Measurements from ENCODE around the gene KCTD10. TPM values are rescaled to one million over a fixed set of nuclear protein-coding genes. Genes with fewer than 3 reads are reported as not detected.
A peak's percentile ranks its signal among the peaks of the same experiment; 100 is the strongest.

KCTD10 gene
- total and polyA plus RNA-seq, 2 of the 13 experiments (the other 11 are each of a cell fraction or from before 2014, with no cell fraction given), result 6.9 to 25.4 TPM

- no peak for TF ChIP-seq CREB1 (IDR thresholded peaks at IDR 0.05)
- TF ChIP-seq CREB1 (CRISPR knock-in tag; IDR thresholded peaks at IDR 0.05), result peak; percentile 59
- TF ChIP-seq HNF4G (IDR thresholded peaks at IDR 0.05; ENCODE audit: borderline replicate concordance, low read depth, low read length), result peak; percentile 47; the same call in 1 of the 2 replicates
- TF ChIP-seq HNF4G (CRISPR knock-in tag; IDR thresholded peaks at IDR 0.05; ENCODE audit: borderline replicate concordance, low read depth), result peak; percentile 28; the same call in 1 of the 2 replicates
- TF ChIP-seq MXI1 (IDR thresholded peaks at IDR 0.05; ENCODE audit: borderline replicate concordance, low read depth, low read length), result peak; percentile 49; the same call in 1 of the 3 replicates
- TF ChIP-seq ARID3A (IDR thresholded peaks at IDR 0.05; ENCODE audit: low read depth, low read length), result peak; percentile 55; the same call in 1 of the 2 replicates
- TF ChIP-seq ZNF672 (CRISPR knock-in tag; IDR thresholded peaks at IDR 0.05), result no peak
- no peak for TF ChIP-seq ZNF770 (CRISPR knock-in tag; IDR thresholded peaks at IDR 0.05)
- TF ChIP-seq SOX6 (IDR thresholded peaks at IDR 0.05), result no peak
- peak; percentile 62 for TF ChIP-seq SOX6 (CRISPR knock-in tag; IDR thresholded peaks at IDR 0.05)
- TF ChIP-seq ZSCAN21 (CRISPR knock-in tag; IDR thresholded peaks at IDR 0.05; ENCODE audit: borderline replicate concordance), result peak; percentile 66; the same call in 1 of the 2 replicates
- TF ChIP-seq NFRKB (IDR thresholded peaks at IDR 0.05), result no peak
- TF ChIP-seq ZNF160 (CRISPR knock-in tag; IDR thresholded peaks at IDR 0.05), result no peak
- peak; percentile 93 for TF ChIP-seq PAXIP1 (CRISPR knock-in tag; conservative IDR thresholded peaks at IDR 0.05)
- TF ChIP-seq NCOR1 (IDR thresholded peaks at IDR 0.05; ENCODE audit: borderline replicate concordance, low read length), result peak; percentile 32; the same call in 1 of the 2 replicates
- TF ChIP-seq AKNA (CRISPR knock-in tag; IDR thresholded peaks at IDR 0.05; ENCODE audit: borderline replicate concordance), result no peak
- TF ChIP-seq GATAD1 (CRISPR knock-in tag; IDR thresholded peaks at IDR 0.05), result 0 out of 2 replicates have a peak, but pooled peaks have one; percentile 25
- TF ChIP-seq HNF4A (CRISPR knock-in tag; IDR thresholded peaks at IDR 0.05), result peak; percentile 80
- TF ChIP-seq HOXA3 (CRISPR knock-in tag; IDR thresholded peaks at IDR 0.05), result peak; percentile 50; the same call in 1 of the 2 replicates
These were observed 17.3 kb upstream of the KCTD10 start (continued) for GRCh38 chr12:109494348-109494881.

Data from HepG2 (cell line).